Right lung (tissue), 10 donors: ENCODE results near the gene TRIM9. TPM values are rescaled to one million over a fixed set of nuclear protein-coding genes. Genes with fewer than 3 reads are reported as not detected.

Source experiments
- DNase-seq, 2 donors: peaks; one replicate each; pipeline ENCODE4 v3.0.0-alpha.2; 2013
- long read RNA-seq, 8 donors: transcript quantifications; one replicate each; lab custom pipeline, GENCODE V29; 2026
- polyA plus RNA-seq, 5 donors: library from polyadenylated mRNA; unstranded; fragments of 120-200 nt; gene quantifications; one replicate each; pipeline versions ENCODE4 v1.2.1 to v1.2.3, GENCODE V29; 2013; ENCODE audit warnings: inconsistent platforms in 1 of 5, low replicate concordance in 1 of 5; ENCODE audit not compliant: insufficient read length in 5 of 5, insufficient read depth in 1 of 5

The TRIM9 gene
- 1 to 10 TPM in 3 of 5 donors, under 1 TPM in 2; 0.73 to 1.1 (median 1.0) TPM for polyA plus RNA-seq
- long read RNA-seq, donor 1, result 0 reads
- long read RNA-seq, donor 2, result 0 reads
- long read RNA-seq, donor 3, result 0 reads
- long read RNA-seq, donor 4, result 0 reads
- long read RNA-seq, donor 5, result 0 reads
- long read RNA-seq, donor 6, result 0 reads
- long read RNA-seq, donor 7, result 0 reads
- long read RNA-seq, donor 8, result 0 reads

DNA sequence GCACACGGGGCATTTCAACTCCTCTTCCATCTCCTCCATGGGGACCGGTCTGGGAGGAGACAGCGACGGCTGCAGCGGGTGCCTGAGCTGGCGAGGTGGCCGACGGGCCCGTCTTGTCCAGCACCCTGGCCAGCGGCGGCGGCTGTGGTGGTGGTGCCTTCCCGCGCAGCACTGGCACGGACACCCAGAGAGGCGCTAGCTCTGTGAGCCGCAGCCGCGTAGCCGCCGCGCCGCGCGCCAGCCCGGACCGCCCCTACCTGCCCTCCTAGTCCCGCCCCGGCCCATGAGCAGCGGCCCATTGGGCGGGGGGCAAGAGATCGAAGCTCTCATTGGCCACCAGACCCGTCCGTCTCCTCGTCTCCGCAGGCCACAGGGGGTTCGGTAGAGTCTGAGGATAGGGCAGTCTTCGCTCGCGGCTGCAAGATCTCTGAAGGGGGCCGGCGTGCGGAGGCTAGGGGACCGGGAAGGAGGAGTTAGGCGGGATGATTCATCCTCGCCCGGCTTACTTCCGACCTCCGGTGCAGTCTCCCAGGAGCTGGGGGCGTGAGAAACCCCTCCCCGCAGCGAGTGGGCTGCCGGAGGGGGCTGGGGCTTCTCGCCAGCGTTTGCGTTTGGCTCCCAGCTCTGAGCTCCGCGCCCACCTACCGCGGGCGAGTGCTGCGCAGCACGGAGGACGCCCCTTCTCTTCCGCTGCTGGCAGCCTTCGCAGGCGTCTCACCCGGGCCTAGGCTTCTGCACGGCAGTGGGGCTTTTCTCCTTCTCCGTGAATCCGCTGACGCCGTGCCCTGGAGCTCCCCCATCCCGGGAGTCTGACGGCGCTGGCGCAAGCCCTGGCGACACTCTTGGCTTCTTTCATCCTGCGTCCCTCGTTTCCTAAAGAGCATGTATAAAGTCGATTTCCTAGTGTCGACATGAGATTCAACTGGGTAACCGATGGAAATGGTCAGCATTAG is at the start of gene TRIM9:
Gene TRIM9, minus strand, starts transcription at position 205 of the 953 bp plus-strand sequence. Its CDS starts 166 bp downstream, at position 39.
- peak; percentile 90 to 91 for DNase-seq

DNA sequence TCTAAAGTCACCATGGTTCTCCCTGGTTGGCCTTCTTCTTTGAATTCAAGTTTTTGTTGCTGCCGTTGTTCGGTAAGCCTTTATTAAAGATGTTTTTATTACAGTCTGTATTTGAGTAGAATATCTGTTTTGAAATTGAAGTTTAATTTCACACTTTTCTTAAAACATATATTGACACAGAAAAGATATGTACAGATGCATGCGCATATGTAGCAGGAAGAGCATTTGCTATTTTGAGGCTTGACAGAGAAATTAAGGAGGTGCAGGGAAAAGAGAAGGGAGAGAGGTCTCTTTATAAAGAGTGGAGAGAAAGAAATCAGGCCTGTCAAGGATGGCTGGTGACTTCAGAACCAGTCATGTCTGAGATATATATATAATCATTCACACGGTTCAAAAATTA is 46.0 kb upstream of the TRIM9 start:
- DNase-seq, result no peak

DNA sequence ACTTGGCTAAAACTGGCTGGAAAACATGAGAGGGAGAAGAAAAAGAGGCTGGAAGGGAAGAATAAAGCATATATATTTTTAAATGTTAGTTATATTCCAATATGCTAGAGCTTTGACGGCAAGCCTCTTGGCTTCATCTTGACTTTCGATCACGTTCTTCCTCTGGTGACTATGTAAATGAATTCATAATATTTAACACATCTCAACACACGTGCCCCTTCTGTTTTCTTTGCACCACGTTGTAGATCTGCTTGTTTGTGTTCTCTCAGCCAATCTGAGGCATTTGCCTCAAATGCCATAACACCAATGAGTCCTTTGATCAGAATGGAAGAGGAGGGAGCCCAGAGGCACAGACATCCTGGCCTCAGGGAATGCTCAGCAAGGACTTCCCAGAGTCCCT is 45.4 kb upstream of the TRIM9 start:
- no peak for DNase-seq

DNA sequence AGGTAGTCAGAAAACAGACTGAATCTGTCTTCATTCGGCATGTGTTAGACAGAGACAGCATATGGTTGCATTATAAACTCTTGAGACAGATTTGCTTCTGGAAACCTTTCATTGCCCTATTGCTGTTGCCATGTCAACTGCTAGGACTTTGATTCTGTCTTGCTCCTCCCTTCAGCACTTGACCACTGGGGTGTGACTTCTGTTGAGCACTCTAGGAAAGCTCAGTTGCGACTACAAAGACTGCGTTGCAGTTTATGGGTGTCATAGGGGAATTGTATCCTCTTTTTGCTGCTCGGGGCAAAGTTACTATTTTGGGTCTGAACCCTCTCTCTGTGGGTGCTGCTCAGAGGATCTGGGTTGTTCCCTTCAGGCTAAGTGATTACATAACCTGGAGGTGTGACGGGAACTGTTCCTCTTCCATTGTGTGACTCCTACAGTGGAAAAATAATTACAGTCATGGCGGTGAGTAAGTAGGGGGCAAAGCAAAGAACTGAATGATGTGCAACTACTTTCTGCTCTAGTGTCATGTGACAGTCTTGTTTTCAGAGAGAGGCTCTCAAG is 44.3 kb upstream of the TRIM9 start:
- peak; percentile 14 for DNase-seq

DNA sequence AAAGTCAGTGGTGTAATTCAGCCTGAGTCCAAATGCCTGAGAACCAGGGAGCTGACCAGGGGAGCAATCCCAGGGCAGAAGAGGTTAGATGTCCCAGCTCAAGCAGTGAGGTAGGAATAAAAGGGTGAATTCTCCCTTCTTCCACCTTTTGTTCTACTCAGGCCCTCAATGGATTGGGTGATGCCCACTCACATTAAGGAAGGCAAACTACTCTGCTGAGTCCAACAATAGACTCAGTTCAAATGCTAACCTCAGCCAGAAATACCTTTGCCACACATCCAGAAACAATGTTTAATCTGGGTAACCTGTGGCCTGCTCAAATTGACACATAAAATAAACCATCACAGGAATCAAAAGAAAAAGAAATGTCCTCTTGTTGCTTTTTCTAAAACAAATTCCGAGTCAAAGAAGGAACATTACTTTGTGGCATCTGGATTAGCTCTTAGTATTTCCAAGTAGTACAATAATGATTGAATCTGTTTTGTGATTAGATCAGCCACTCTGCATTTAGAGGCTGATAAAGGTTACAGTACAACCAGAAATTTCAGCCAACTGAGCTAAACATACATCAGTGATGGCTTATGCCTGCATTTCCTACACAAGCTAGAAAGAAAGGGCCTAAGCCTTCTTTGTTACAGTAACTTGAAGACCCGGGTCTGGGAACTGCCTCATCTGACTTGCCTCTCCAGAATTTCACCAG is 43.6 kb upstream of the TRIM9 start:
- no peak for DNase-seq

DNA sequence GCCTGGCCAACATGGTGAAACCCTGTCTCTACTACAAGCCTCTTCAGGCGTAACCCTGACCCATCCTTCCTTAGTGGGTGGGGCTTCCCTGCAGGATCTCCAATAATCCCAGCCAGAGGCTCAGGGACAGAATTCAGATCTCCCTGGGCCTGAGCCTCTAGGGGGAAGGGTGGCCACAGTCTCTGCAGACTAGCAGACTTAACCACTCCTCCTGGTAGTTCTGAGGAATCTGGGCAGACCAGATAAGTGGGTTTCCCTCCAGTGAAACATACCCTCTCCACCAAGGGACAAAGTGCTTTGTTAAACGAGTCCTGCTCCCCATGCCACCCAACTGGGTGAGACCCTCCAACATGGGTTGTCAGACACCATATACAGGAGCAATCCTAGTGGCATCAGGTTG is 36.6 kb upstream of the TRIM9 start:
- DNase-seq, result no peak

DNA sequence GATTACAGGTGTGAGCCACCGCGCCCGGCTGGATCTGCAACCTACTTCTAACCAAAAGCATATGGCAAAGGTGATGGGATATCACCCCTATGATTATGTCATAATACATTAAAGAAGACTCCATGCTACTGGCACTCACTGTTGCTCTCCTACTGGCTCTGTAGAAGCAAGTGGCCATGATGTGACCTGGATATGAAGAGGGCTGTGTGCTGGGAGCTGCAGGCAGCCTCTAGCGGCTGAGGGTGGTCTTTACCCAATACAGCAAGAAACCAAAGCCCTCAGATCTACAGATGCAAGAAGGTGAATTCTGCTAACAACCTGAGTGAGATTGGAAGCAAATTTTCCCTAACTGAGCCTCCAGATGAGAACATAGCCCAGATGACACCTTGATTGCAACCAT is 34.2 kb upstream of the TRIM9 start:
- no peak for DNase-seq

DNA sequence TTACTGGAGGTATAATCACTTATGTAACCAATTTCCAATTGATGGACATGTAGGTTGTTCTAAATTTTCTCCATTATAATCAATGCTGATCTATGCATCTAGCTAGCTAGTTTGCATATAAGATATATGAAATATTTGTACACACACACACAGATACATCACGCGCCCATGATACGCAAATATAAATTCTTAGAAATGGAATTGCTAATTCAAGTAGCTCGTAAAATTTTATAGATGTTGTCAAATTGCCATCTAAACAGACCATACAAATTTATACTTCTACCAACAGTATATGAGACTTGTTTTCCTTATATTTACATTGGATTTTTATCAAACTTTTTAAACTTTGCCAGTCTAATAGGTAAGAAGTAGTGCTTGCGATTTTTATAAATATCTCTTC is 29.1 kb upstream of the TRIM9 start:
- DNase-seq, result no peak

DNA sequence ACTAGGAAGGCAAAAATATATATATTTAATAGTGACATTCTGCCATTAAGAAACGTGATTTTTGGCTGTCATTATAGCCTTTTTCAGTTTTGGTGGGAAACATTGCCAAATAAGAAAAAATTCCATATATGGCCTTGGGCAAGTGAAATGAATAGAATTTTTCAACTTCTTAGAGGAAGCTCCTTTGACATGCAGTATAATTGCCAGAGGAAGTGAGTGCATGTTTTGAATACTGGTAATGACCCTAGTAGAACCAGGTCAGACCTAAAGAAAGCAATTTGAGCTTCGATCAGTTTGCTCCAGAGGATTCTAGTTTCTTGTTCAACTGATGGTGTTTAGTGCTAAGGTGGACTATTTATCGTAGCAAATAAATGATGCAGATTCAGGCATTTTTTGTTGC is 26.2 kb upstream of the TRIM9 start:
- DNase-seq, result no peak

DNA sequence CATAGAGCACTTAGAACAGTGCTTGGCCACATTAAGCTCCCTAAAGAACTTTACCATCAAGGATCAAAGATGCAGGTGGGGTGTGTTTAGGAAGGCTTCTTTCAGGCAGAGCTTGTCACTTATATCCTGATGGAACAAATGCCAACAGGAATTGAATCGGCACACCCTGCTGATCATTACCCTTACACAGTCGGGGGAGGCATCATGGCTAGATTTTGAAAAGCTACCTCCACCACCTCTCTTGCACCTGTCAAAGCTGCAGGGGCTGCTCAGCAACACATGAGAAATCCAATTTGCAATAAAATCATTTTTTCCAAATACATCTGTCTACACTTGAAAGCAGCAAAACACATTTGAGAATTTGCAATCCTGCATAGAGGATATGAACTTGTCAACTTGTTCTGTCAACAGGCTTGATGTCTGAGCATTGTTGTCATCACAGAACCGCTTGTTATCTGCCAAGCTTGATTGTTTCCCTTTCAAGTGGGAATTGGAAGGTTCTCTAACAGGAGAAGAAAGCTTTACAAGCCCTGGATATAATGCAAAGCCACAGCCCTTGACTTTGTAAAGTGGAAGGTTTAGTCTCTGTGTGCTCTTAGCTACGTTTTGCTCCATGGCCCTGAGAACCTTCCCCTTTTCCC is 24.6 kb upstream of the TRIM9 start:
- no peak for DNase-seq

DNA sequence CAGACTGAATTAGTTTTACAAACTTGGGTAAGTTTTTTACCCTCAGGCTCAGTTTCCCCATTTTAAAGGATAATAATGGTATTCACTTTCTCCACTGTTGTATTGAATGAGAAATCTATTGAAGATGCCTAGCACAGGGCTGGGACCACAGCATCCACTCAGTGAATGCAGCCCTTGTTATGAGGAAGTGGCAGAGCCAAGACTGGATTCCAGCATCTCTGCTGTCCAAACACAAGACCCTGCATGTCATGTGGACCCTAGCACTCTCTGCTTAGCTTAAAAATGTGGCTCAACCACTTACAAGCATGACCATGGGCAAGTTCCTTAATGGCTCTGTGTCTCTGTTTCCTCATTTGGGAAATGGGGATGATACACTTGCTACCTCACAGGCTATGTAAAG is 24.1 kb upstream of the TRIM9 start:
- DNase-seq, result no peak

DNA sequence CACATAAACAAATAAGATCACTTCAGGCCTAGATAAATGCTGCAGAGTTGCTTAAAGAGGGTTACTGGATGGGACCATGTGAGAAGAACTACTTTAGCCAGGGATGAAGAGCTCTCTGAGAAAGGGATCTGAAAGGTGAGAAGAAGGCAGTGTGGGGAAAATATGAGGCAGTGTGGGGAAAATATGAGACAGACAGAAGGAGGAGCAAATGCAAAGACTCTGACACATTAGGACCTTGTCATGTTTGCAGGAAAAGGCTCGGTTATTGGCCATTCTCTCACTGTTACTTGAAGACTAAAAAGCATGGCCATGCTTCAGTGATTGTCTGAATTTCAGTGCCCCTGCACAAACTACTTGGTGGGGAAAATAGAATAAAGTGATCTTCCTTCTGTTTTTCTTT is 22.7 kb upstream of the TRIM9 start:
- DNase-seq, result no peak

DNA sequence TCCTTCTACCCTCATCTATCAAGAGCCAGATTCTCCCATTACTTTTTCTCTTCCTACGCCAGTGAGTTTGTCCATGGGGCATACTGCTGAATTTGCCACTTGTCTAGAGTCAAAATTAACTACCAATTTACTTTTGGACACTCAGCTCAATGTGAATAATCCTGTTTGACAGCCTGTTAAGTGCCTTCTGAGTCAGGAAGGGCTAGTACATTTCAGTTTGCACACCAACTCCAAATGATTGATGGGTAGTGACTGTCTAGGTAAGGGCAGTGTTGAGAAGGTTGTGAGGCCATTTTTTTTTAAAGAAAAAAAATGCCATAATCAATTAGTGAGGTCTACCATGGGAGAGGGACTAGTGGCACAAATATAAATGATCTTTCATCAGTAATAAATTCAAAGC is 21.8 kb upstream of the TRIM9 start:
- DNase-seq, result no peak

DNA sequence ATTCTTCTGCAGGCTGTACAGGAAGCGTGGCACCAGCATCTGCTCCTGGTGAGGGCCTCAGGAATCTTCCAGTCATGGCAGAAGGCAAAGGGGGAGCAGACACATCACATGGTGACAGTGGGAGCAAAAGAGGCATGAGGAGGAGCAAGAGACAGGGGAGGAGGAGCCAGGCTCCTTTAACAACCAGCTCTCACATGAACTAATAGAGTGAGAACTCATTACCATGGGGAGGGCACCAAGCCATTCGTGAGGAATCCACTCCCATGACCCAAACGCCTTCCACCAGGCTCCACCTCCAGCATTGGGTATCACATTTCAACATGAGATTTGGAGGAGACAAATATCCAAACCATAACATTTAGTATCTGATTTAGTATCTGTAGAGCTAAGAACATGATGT is 14.7 kb upstream of the TRIM9 start:
- no peak for DNase-seq

DNA sequence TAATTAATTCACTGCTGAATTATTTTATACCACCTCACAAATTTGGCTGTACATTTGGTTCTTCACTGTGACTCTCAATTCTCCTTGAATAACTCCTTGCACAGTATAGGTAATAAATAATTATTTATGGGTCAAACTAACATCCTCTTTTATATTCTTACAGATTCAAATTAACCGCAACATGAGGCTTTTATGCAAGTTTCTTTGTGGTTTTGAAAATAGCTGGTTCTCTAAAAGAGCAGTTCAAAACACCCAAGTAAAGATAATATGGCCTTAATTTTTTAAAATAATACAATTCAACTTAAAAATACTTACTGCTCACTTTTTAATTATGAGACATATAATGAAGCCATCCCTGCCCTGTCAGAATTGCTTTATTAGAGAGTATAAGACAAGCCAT is 12.9 kb upstream of the TRIM9 start:
- no peak for DNase-seq

DNA sequence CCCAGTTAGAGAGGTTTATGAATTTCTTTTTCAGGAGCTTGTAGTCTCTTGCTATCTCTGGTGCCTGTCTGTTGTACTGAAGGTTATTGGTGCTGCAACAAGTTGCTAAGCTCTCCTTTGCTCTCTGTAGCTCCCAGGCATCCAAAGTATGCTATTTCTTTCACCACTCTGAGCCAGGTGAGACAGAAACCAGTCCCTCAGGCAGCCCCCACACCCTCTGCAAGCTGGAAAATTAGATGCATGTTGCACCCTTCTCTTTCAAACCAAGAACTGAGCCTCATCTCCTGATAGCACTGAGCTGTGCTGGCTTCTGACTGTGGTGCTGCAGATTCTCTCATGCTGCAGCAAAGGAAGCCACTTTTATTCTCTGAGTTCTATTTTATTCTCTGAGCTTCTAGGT is 9.6 kb upstream of the TRIM9 start:
- no peak for DNase-seq

DNA sequence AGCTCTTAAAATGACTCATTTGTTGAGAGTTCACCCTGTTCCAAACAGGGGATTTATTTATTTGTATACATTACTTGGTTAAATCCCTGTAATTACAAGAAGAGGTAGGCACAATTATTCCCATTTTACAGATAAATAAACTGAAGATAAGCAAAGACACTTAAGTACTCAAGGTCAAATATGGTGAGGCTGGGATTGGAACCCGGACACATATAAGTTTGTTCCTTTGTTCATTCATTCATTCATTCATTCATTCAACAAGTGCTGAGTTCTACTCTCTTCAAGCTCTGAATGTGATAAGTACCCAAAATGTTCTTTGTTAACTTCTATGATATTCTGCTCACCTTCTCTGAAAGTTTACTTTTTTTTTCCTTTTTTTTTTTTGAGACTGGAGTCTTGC is 2.4 kb upstream of the TRIM9 start:
- DNase-seq, result no peak

DNA sequence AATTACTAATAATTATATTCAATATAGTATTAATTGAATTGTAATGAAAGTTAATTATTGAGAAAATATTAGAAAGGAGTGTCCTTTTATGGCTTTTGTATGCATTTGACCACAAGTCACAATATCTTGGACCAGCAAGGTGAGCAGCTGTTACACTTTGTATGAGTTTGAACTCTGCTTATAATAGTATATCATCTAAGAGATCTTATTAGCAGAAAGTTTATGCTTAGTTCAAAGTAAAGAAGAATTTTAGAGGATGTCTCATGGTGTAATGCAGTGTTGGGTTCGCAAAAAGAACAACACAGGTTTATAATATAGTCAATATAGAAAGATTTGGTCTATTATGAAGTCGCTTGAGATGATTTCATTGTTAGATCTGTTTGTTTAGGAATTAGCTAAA is 2.0 kb upstream of the TRIM9 start:
- DNase-seq, result no peak

DNA sequence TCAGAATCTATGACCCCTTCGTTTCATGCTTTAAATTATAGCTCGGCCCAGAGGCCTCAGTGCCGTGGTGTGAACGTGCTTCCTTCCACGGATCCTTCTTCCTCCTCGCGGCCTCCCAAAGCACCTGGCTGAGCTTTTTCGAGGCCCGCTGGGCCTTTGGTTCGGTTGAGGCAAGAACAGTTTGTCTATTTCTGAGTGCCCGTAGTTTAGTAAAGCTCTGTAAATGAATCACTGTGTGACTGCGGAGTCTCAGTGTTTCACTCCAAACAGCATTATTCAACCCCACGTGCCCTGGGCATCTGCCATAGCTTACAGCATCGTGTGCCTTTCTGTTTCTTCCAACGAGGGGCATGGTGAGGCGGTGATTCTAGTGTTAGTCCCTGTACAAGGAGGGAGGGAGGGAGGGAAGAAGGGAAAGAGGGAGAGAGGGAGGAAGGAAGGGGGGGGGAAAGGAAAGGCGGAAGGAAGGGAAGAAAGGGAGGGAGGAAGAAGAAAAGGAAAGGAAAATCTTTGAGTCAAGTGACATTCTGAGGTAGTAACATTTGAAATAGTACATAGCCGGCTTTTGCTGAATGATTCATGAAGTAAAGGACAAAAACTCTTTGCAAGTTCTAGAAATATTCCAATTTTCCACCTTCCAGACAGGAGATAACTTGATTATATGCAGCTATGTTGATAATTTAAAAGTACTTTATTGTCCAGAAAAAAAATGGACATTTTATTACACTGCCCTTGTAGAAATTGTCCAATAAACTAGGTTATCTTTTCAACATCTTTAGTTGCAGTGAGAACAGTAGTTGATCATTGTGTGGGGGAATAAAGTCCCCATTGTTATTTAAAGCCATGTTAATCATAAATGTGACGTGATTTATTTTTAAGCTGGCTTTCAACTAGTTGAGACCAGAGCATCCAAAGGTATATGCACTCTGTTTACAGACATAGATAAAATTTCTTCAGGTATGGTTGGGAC is 1.2 kb upstream of the TRIM9 start:
- DNase-seq, result no peak

DNA sequence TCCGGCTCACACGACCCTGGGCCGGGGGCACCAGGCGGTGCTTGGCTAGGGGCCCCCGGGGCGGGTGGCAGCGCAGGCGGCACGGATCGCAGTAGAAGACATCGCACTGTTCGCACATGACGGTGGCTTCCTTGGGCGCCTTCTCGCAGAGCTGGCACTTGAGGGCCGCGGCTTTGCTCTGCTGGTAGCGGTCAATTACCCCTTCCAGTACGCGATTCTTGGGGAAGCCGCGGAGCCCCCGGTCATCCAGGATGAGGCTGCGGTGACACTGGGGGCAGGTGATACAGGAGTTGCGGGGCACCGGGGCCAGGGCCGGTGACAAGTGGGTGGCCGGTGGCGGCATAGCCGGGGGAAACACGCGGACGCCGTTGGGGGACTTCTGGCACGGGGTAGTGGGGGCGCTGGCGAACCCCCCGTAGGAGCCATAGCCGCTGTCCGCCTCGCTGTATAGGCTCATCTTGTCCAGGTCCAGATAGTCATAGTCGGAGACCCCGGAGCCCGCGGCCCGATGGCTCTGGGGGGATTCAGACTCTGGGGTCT is 553 bp downstream of the TRIM9 start:
- DNase-seq, result no peak
